Measurements from ENCODE around the gene FKBP1A.
"Not testable (repeated sequence)": the region's sequence is repeated elsewhere in the genome, so short reads cannot be mapped to it uniquely, and the experiment has no call there.

FKBP1A gene

GRCh38 chr20:1346315-1346969 is 46.4 kb downstream of the FKBP1A start:
- TF ChIP-seq, protein P1, sequence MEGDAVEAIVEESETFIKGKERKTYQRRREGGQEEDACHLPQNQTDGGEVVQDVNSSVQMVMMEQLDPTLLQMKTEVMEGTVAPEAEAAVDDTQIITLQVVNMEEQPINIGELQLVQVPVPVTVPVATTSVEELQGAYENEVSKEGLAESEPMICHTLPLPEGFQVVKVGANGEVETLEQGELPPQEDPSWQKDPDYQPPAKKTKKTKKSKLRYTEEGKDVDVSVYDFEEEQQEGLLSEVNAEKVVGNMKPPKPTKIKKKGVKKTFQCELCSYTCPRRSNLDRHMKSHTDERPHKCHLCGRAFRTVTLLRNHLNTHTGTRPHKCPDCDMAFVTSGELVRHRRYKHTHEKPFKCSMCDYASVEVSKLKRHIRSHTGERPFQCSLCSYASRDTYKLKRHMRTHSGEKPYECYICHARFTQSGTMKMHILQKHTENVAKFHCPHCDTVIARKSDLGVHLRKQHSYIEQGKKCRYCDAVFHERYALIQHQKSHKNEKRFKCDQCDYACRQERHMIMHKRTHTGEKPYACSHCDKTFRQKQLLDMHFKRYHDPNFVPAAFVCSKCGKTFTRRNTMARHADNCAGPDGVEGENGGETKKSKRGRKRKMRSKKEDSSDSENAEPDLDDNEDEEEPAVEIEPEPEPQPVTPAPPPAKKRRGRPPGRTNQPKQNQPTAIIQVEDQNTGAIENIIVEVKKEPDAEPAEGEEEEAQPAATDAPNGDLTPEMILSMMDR (conservative IDR thresholded peaks at IDR 0.05; ENCODE audit: low read depth, low read length), result no peak
- no peak overlapping the region for H2AFZ ChIP-seq (ENCODE audit: low read depth)
- no peak overlapping the region for H3K9ac ChIP-seq
- H3K27me3 ChIP-seq (ENCODE audit: insufficient read depth, low read depth), result no peaks in the 10 kb centered on the region
- H3K79me2 ChIP-seq (ENCODE audit: insufficient read depth, low read depth), result no peaks in the 10 kb centered on the region
- no peaks in the 10 kb centered on the region for H3K4me1 ChIP-seq (ENCODE audit: low read depth, poor library complexity, severe bottlenecking)
- no peak overlapping the region for H3K4me2 ChIP-seq
- H4K20me1 ChIP-seq (ENCODE audit: insufficient read depth), result 0 out of 2 replicates have a peak, but pooled peaks cover 2% of the 10 kb centered on the region
- no peak overlapping the region for H3K27ac ChIP-seq
- no peaks in the 10 kb centered on the region for H3K36me3 ChIP-seq (ENCODE audit: insufficient read depth)
- H3K4me3 ChIP-seq (IDR thresholded peaks at IDR 0.05; ENCODE audit: insufficient read depth, low read depth, low read length), result no peak overlapping the region

- Histone ChIP-seq H3K4me1 (ENCODE audit: low read depth, poor library complexity, severe bottlenecking) (no peaks in the 10 kb centered on the region), H3K9ac (no peak overlapping the region), H3K27me3 (ENCODE audit: insufficient read depth, low read depth) (no peaks in the 10 kb centered on the region), H3K36me3 (ENCODE audit: insufficient read depth) (no peaks in the 10 kb centered on the region), H3K27ac (no peak overlapping the region), H3K79me2 (ENCODE audit: insufficient read depth, low read depth) (no peaks in the 10 kb centered on the region), H2AFZ (ENCODE audit: low read depth) (no peak overlapping the region), H3K4me2 (no peak overlapping the region), H4K20me1 (ENCODE audit: insufficient read depth) (0 out of 2 replicates have a peak, but pooled peaks cover under 1% of the 10 kb centered on the region), H3K4me3 (IDR thresholded peaks at IDR 0.05; ENCODE audit: insufficient read depth, low read depth, low read length) (no peak overlapping the region)
- TF ChIP-seq, protein P1 (conservative IDR thresholded peaks at IDR 0.05; ENCODE audit: low read depth, low read length), result no peak
Measured at GRCh38 chr20:1345756-1346093, 47.1 kb downstream of the FKBP1A start.

DNA sequence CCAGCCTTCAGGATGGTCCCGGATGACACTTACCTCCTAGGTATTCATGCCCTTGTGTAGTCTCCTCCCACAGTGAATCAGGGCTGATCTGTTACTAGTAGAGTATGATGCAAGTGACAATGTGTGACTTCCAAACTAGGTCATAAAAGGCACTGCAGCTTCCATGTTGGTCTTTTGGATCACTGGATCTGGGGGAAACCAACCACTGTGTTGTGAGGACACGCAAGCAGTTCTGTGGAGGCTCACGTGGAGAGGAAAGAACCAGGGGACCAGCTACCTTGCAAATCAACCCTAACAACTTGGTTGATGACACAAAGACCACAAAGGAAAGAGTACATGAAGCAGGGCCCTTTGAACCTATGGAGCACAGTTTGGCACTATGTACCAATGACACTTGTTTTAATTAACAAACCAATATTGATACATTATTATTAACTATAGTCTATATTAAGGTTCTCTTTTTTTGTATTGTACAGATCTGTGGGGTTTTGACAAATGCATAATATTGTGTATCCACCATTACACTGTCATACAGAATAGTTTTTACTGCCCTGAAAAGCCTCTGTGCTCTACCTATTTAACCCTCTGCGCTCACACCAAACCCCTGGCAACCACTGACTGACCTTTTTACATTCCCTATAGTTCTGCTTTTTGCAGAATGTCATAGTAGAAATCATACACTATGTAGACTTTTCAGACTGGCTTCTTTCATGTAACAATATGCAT is 47.7 kb downstream of the FKBP1A start:
- no peak overlapping the region for H3K27ac ChIP-seq
- H3K79me2 ChIP-seq (ENCODE audit: insufficient read depth, low read depth), result no peaks in the 10 kb centered on the region
- no peak overlapping the region for H3K4me2 ChIP-seq
- H3K27me3 ChIP-seq (ENCODE audit: insufficient read depth, low read depth), result no peaks in the 10 kb centered on the region
- TF ChIP-seq, protein P1 (conservative IDR thresholded peaks at IDR 0.05; ENCODE audit: low read depth, low read length), result no peak
- no peak overlapping the region for H3K4me3 ChIP-seq (IDR thresholded peaks at IDR 0.05; ENCODE audit: insufficient read depth, low read depth, low read length)
- no peaks in the 10 kb centered on the region for H4K20me1 ChIP-seq (ENCODE audit: insufficient read depth)
- H3K4me1 ChIP-seq (ENCODE audit: low read depth, poor library complexity, severe bottlenecking), result no peaks in the 10 kb centered on the region
- no peaks in the 10 kb centered on the region for H3K36me3 ChIP-seq (ENCODE audit: insufficient read depth)
- H3K9ac ChIP-seq, result no peak overlapping the region
- H2AFZ ChIP-seq (ENCODE audit: low read depth), result no peak overlapping the region

GRCh38 chr20:1343446-1344124 is 49.3 kb downstream of the FKBP1A start:
- H3K27me3 ChIP-seq (ENCODE audit: insufficient read depth, low read depth); H3K4me2 ChIP-seq; H2AFZ ChIP-seq (ENCODE audit: low read depth); H3K9ac ChIP-seq; H4K20me1 ChIP-seq (ENCODE audit: insufficient read depth); H3K27ac ChIP-seq; H3K4me1 ChIP-seq (ENCODE audit: low read depth, poor library complexity, severe bottlenecking); H3K36me3 ChIP-seq (ENCODE audit: insufficient read depth); H3K4me3 ChIP-seq (IDR thresholded peaks at IDR 0.05; ENCODE audit: insufficient read depth, low read depth, low read length); H3K79me2 ChIP-seq (ENCODE audit: insufficient read depth, low read depth): not testable (repeated sequence)
